HG03442 (cell line): ENCODE data around the gene ANK3.

Experiments used
- ATAC-seq: cut with Tn5 transposase; IDR thresholded peaks from one replicate; pipeline ENCODE4 v1.9.1; 2021; ENCODE audit warnings: mild to moderate bottlenecking, moderate library complexity; ENCODE audit not compliant: unreplicated experiment

ANK3 gene

GRCh38 chr10:60414111-60414510, 24.4 kb upstream of the ANK3 start:
- ATAC-seq: no peak

GRCh38 chr10:60413306-60414012, 23.8 kb upstream of the ANK3 start:
- no peak for ATAC-seq

- ATAC-seq: no peak
Measured at GRCh38 chr10:60410970-60411369, 21.3 kb upstream of the ANK3 start.

GRCh38 chr10:60409202-60409601, 19.5 kb upstream of the ANK3 start:
- no peak for ATAC-seq

GRCh38 chr10:60406182-60406581, 16.5 kb upstream of the ANK3 start:
- no peak for ATAC-seq

- no peak for ATAC-seq
Measured at GRCh38 chr10:60405172-60405571, 15.5 kb upstream of the ANK3 start.

- no peak for ATAC-seq
Measured at GRCh38 chr10:60403168-60403873, 13.6 kb upstream of the ANK3 start.

GRCh38 chr10:60400366-60400765, 10.7 kb upstream of the ANK3 start:
- ATAC-seq: no peak

GRCh38 chr10:60399328-60399727, 9.7 kb upstream of the ANK3 start:
- ATAC-seq: no peak

- no peak for ATAC-seq
Measured at GRCh38 chr10:60397792-60398191, 8.1 kb upstream of the ANK3 start.

GRCh38 chr10:60396766-60397165, 7.1 kb upstream of the ANK3 start:
- ATAC-seq: no peak

- no peak for ATAC-seq
Measured at GRCh38 chr10:60395711-60396110, 6.0 kb upstream of the ANK3 start.

- ATAC-seq: no peak
Measured at GRCh38 chr10:60394446-60394845, 4.8 kb upstream of the ANK3 start.

- ATAC-seq: no peak
Measured at GRCh38 chr10:60390224-60390626, 550 bp upstream of the ANK3 start.

- no peak for ATAC-seq
Measured at GRCh38 chr10:60388709-60389301, 870 bp downstream of the ANK3 start.

GRCh38 chr10:60388116-60388625, 1.5 kb downstream of the ANK3 start:
- no peak for ATAC-seq

- no peak for ATAC-seq
Measured at GRCh38 chr10:60387531-60387930, 2.1 kb downstream of the ANK3 start.

GRCh38 chr10:60385399-60385738, 4.3 kb downstream of the ANK3 start:
- no peak for ATAC-seq

GRCh38 chr10:60384708-60385398, 4.8 kb downstream of the ANK3 start:
- ATAC-seq: no peak

GRCh38 chr10:60384011-60384410, 5.7 kb downstream of the ANK3 start:
- no peak for ATAC-seq

- ATAC-seq: no peak
Measured at GRCh38 chr10:60382946-60383681, 6.6 kb downstream of the ANK3 start.
